ENCODE results near the gene CNOT4. TPM values are rescaled to one million over a fixed set of nuclear protein-coding genes. Genes with fewer than 3 reads are reported as not detected.

The CNOT4 gene
- total RNA-seq, 1 donor from 2014 or later, result 3.9 TPM

DNA sequence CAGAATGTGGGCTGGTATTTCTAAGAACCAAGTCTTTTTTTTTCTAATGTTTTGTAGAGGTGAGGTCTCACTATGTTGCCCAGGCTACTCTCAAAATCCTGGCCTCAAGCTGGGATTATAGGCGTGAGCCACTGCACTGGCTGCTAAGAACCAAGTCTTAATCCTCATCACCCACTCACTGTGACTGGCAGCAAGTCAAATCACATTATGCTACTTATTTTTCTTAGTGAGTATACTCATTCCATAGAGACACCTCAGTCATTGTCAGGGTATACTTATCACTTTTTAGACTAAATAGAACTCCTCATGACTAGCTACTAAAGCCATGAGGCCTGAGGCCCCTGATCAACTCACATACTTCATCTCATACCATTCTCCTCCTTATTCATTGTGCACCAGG, 160.2 kb downstream of the CNOT4 start:
- TF ChIP-seq, protein P1, sequence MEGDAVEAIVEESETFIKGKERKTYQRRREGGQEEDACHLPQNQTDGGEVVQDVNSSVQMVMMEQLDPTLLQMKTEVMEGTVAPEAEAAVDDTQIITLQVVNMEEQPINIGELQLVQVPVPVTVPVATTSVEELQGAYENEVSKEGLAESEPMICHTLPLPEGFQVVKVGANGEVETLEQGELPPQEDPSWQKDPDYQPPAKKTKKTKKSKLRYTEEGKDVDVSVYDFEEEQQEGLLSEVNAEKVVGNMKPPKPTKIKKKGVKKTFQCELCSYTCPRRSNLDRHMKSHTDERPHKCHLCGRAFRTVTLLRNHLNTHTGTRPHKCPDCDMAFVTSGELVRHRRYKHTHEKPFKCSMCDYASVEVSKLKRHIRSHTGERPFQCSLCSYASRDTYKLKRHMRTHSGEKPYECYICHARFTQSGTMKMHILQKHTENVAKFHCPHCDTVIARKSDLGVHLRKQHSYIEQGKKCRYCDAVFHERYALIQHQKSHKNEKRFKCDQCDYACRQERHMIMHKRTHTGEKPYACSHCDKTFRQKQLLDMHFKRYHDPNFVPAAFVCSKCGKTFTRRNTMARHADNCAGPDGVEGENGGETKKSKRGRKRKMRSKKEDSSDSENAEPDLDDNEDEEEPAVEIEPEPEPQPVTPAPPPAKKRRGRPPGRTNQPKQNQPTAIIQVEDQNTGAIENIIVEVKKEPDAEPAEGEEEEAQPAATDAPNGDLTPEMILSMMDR (IDR thresholded peaks at IDR 0.05; ENCODE audit: insufficient read depth, low read length, severe bottlenecking), result no peak
- Histone ChIP-seq H3K36me3 (ENCODE audit: control insufficient read depth, insufficient read depth, low read length) (no peaks in the 10 kb centered on the region), H3K4me3 (ENCODE audit: low read depth, low read length) (no peak overlapping the region), H3K27me3 (ENCODE audit: control insufficient read depth, insufficient read depth, low read length) (no peaks in the 10 kb centered on the region)
- FAIRE-seq (no peak), DNase-seq (ENCODE audit: low read depth) (peak; percentile 35)

DNA sequence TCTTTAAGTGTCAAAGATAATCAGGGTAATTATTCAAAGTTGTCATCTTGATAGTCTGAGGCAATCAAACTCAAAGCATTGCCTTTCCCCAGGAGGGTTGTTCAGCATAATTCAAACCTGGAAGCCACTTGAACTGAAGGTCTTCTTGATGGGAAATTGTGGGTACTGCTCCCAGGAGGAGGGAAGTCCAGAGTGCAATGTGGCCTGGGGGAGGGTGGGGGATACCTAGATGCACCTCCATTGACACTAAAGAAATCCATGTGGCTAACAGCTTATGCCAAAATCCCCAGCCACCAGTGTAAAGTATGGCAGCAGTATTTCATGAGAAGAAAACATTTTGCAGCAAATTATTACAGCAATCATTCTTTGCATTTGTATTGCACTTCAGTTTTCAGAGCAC, 161.4 kb downstream of the CNOT4 start:
- DNase-seq (ENCODE audit: low read depth) (no peak), FAIRE-seq (no peak)
- TF ChIP-seq, protein P1 (IDR thresholded peaks at IDR 0.05; ENCODE audit: insufficient read depth, low read length, severe bottlenecking), result no peak
- Histone ChIP-seq H3K27me3 (ENCODE audit: control insufficient read depth, insufficient read depth, low read length) (no peaks in the 10 kb centered on the region), H3K36me3 (ENCODE audit: control insufficient read depth, insufficient read depth, low read length) (no peaks in the 10 kb centered on the region), H3K4me3 (ENCODE audit: low read depth, low read length) (no peak overlapping the region)

GRCh38 chr7:135343361-135343760, 166.5 kb downstream of the CNOT4 start:
- H3K27me3 ChIP-seq (ENCODE audit: control insufficient read depth, insufficient read depth, low read length), result no peaks in the 10 kb centered on the region
- DNase-seq (ENCODE audit: low read depth) (no peak), FAIRE-seq (peak; percentile 79)
- no peaks in the 10 kb centered on the region for H3K36me3 ChIP-seq (ENCODE audit: control insufficient read depth, insufficient read depth, low read length)
- H3K4me3 ChIP-seq (ENCODE audit: low read depth, low read length), result no peak overlapping the region
- TF ChIP-seq, protein P1 (IDR thresholded peaks at IDR 0.05; ENCODE audit: insufficient read depth, low read length, severe bottlenecking), result no peak

DNA sequence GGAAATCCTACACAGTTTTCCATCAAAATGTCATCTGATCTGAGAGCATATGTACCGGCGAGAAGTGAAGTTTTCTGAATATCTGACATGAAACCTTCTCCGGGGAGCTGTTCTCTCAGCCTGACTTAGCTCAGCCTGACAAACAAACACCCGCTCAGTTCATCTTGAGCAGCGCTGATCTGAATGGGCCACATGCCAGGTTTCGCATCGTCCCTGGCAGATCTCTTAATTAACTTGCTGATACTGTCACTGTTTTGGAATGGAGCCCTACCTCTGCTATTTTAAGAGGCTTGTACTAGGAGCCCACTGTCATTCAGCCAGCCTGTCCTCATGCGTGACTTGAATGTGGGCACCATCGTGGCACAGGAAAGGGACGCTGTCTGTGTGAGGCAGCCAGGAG, 167.0 kb downstream of the CNOT4 start:
- DNase-seq (ENCODE audit: low read depth) (no peak), FAIRE-seq (no peak)
- Histone ChIP-seq H3K36me3 (ENCODE audit: control insufficient read depth, insufficient read depth, low read length) (no peaks in the 10 kb centered on the region), H3K4me3 (ENCODE audit: low read depth, low read length) (no peak overlapping the region), H3K27me3 (ENCODE audit: control insufficient read depth, insufficient read depth, low read length) (no peaks in the 10 kb centered on the region)
- TF ChIP-seq, protein P1 (IDR thresholded peaks at IDR 0.05; ENCODE audit: insufficient read depth, low read length, severe bottlenecking), result no peak

DNA sequence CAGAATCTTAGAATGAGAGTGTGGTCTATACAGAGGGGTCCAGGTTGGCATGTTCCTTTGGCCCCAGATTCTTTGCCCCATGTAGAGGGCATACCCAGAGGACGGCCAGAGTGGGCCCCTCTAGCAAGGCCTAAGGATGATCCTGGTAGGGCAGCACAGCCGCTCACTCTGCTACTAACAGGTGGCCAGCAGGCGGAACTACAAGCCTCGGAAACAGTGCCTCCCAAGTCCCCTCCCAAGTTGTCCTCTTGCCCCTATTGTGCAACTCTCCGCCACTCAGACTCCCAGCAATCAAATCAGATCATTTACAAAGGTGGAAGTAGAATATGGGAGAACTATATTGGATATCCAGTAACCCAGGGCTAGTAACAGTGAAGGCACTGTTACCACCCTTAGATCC, 168.9 kb downstream of the CNOT4 start:
- DNase-seq (ENCODE audit: low read depth), result no peak
- no peak for FAIRE-seq
- TF ChIP-seq, protein P1 (IDR thresholded peaks at IDR 0.05; ENCODE audit: insufficient read depth, low read length, severe bottlenecking), result no peak
- no peaks in the 10 kb centered on the region for H3K36me3 ChIP-seq (ENCODE audit: control insufficient read depth, insufficient read depth, low read length)
- H3K27me3 ChIP-seq (ENCODE audit: control insufficient read depth, insufficient read depth, low read length), result no peaks in the 10 kb centered on the region
- H3K4me3 ChIP-seq (ENCODE audit: low read depth, low read length), result no peak overlapping the region

GRCh38 chr7:135337977-135338550, 171.8 kb downstream of the CNOT4 start:
- H3K4me3 ChIP-seq (ENCODE audit: low read depth, low read length), result no peak overlapping the region
- H3K36me3 ChIP-seq (ENCODE audit: control insufficient read depth, insufficient read depth, low read length), result no peaks in the 10 kb centered on the region
- H3K27me3 ChIP-seq (ENCODE audit: control insufficient read depth, insufficient read depth, low read length), result no peaks in the 10 kb centered on the region
- FAIRE-seq, result no peak
- DNase-seq (ENCODE audit: low read depth), result no peak
- TF ChIP-seq, protein P1 (IDR thresholded peaks at IDR 0.05; ENCODE audit: insufficient read depth, low read length, severe bottlenecking), result no peak

All from bronchial epithelial cell (primary cell).